ENCODE measurements around the gene CEP63.

GRCh38 chr3:134481166-134481565, 4.7 kb upstream of the CEP63 start:
- TF ChIP-seq SUZ12 (IDR thresholded peaks at IDR 0.05; ENCODE audit: extremely low read depth, insufficient read depth, insufficient read length) (no peak), ZNF274 (IDR thresholded peaks at IDR 0.05; ENCODE audit: low read depth, low read length) (no peak), YY1 (IDR thresholded peaks at IDR 0.05; ENCODE audit: insufficient read depth, insufficient read length) (no peak)

All from NT2/D1 (cell line).